T47D (cell line): ENCODE results near the gene TFF1.

ENCODE experiments used
- DNase-seq, 2 experiments: peaks; one replicate each; pipeline versions ENCODE4 v3.0.0 to v3.0.0-alpha.2; 2011 to 2012; ENCODE audit warnings: low read depth in 1 of 2, low spot score in 1 of 2
- JUND ChIP-seq: IDR thresholded peaks from 2 replicates; pipeline ENCODE4 v1.6.1; 2012; ENCODE audit warnings: low read depth
- in situ Hi-C: cut with HindIII; loops from 2 replicates; pipeline ENCODE4 v1.10.0; 2016; ENCODE audit warnings: low sequenced_read_pairs, low pct_unique_long_range_greater_than_20kb

TFF1 gene

GRCh38 chr21:42395905-42396651, 29.7 kb upstream of the TFF1 start, which contains the start of gene TMPRSS3:
Gene TMPRSS3 (minus strand): TSS chr21:42396052. CDS start chr21:42395417, 635 bp downstream.
- in situ Hi-C loops: no loop called here
- DNase-seq: peak; percentile 30 to 81

GRCh38 chr21:42395302-42395701, 29.0 kb upstream of the TFF1 start:
- TF ChIP-seq JUND: no peak
- in situ Hi-C loops: no loop called here
- no peak for DNase-seq

More at GRCh38 chr21:42395905-42396651, 29.7 kb upstream of the TFF1 start, which contains the start of gene TMPRSS3:
- no peak for TF ChIP-seq JUND

DNA sequence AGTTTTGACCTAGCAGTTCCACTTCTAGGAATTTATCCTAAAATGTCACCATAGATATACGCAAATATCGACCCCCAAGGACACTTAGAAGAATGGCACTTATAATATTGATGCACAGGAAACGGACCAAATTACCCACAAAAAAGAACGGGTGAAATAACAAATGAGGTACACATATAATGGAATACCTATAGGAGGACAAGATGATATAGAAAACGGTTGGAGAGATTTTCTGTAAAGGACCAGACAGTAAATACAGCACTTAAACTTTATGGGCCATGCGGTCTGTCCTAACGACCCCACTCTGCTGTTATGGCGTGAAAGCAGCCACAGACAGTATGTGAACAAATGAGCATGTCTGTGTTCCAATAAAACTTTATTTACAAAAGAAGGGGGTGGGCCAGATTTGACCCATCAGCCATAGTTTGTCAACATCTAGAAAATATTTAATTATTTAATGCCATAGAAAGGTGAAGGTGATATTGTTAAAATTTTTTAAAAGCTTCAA, 27.2 kb upstream of the TFF1 start:
- no peak for TF ChIP-seq JUND
- DNase-seq: no peak
- in situ Hi-C loops: no loop called here

DNA sequence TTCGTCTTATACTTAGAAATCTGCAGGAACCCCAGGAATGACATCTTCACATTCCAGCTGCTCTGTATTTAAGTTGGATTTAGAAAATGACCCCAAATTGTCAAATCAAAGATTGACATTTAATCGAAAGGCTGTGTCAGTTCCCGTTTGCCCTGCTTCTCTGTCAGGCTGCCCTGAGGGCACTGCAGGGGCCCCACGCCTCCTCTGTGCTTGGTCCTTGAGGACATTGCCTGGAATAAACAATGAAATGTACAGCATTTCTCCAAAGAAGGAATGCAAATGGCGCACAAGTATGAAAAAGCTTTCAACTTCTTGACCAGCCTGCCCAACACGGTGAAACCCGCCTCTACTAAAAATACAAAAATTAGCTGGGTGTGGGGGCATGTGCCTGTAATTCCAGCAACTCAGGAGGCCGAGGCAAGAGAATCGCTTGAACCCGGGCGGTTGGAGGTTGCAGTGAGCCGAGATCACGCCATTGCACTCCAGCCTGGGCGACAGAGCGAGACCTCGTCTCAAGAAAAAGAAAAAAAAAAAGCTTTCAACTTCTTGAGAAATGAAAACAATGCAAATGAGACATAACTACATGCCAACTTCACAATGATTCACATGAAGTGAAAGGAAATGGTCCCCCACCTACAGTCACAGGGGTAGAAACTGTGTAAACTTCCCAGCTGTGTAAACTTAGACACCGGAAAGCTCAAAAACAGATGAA, 26.6 kb upstream of the TFF1 start:
- TF ChIP-seq JUND: no peak
- no peak for DNase-seq
- in situ Hi-C loops: no loop called here

- no peak for TF ChIP-seq JUND
- DNase-seq: peak in 1 of 2 experiments; percentile 63
- in situ Hi-C loops: no loop called here
Observed at GRCh38 chr21:42391297-42391696, 25.0 kb upstream of the TFF1 start.

DNA sequence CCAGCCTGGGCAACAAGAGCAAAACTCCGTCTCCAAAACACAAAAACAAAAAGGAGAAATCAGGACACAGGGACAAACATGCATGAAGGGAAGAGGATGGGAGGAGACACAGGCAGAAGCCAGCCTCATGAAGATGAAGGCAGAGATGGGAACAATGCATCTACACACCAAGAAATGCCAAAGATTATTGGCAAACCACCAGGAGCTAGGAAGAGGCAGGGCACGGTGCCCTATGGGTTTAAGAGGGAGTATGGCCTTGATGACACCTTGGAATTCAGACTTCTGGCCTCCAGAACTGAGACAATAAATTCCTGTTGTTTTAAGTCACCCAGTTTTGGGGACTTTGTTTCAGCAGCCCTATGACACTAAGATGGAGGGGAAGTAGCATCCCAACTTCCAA, 24.4 kb upstream of the TFF1 start:
- in situ Hi-C loops: no loop called here
- no peak; the same call in 1 of the 2 replicates for TF ChIP-seq JUND
- DNase-seq: peak in 1 of 2 experiments; percentile 85

DNA sequence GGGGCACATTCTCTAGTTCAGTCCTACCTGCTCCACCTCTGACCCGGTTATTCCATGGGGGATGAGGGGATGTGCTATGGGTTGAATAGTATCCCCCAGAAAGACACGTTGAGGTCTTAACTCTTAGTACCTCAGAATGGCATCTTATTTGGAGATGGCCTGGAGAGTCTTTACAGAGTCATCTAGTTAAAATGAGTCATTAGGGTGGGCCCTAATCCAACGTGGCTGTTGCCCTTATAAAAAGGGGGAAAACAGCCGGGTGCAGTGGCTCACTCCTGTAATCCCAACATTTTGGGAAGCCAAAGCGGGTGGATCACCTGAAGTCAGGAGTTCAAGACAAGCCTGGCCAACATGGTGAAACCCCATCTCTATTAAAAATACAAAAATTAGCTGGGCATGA, 23.9 kb upstream of the TFF1 start:
- TF ChIP-seq JUND: no peak
- in situ Hi-C loops: no loop called here
- DNase-seq: no peak

DNA sequence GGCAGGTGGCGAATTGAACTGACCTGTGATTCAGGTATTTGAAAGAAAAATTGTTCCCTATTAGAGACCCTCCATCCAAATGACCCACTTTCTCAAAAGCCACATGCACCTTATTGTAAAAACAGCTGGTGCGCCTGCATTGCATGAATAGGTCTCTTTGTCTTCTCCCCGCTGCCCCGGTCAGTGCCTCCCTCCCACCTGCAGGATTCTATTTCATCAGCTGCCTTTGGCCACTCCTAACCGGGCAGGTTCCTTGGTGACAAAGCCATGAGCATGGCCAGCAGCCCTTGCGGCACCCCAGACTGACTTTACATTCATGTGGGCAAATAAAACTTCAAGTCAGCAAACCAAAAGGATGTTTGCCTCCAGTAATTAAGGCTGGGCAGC, 23.1 kb upstream of the TFF1 start:
- in situ Hi-C loops: no loop called here
- peak; percentile 40 to 87 for DNase-seq
- no peak for TF ChIP-seq JUND

DNA sequence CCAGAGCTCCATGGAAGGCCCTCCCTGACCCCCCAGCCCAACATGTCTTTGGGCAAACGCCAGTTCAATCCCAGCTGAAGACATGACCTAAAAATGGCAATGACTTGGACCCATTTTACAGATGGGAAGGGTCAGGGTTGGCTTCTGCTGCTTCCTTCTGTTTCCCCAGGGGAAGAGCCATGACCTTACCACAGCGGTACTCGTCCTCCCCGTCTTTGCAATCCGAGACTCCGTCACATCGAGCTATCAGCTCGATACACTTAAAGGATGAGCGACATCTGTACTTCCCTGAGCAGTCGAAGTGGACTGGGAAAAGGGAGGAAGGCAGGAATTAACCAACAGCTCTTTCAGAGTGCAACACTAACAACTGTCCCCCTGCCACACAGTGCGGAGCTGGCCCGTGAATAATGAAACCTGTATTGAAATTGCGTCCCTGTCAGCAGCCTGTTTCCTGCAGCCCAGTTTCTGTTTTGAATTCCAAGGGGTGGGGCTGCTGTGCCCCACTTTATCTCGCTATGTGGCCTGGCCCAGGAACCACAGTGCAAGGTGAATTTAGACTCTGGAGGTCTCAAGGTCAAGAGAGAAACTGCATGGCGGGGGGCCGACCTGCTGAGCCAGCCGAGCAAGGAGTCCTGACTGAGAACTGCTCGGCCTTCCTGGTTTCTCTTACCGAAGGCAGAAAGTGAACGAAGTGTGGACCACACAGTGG, 22.6 kb upstream of the TFF1 start:
- no peak for DNase-seq
- TF ChIP-seq JUND: no peak
- in situ Hi-C loops: no loop called here

DNA sequence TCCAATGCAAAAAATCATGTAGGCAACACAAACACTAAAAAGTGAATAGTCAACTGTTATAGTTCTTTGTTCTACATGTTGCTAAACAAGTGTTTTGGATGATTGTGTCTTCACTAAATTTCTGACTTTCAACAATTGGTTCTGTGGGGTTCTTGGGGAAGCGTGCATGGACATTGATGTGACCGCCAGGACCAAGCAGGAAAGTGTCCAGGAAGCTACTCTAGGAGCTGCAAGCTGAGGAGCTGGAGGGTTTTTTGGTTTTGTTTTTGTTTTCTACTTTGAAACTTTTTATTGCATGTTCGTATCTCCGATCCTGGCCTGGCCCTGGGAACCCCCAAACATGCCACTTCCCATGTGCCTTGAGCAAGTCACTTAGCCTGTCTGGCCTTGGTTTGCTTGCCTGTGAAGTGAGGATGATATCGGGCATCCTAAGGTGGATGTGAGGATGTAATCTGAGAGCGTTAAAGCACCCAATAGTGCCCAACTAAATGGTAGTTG, 21.6 kb upstream of the TFF1 start:
- DNase-seq: no peak
- in situ Hi-C loops: no loop called here
- no peak for TF ChIP-seq JUND

- TF ChIP-seq JUND: no peak
- DNase-seq: no peak
- in situ Hi-C loops: no loop called here
Observed at GRCh38 chr21:42387164-42387563, 20.8 kb upstream of the TFF1 start.

DNA sequence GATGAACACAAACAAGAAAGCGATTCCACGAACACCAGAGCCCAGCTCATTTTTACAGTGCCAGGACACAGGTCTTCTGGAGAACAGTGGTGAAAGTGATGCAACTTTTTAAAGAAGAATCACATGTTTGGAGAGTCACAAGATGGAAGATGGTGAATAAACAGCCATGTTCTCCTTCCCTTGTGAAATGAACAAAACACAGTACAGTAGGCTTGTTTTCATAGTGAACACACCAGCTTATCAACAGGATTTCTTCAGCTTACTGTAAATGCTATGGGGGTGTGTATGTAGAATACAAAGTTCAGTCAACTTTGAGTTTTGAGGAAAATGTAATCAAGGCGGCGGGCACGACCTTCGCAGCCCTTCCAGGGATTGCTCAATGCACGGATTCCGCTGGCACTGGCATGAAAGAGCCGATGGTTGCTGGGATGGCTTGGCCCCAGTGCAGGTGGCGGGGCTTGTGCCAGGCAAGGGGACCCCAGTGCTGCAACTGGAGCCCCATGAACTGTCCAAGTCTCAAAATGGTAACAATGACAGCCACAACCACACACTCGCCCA, 19.8 kb upstream of the TFF1 start:
- DNase-seq: no peak
- TF ChIP-seq JUND: no peak
- in situ Hi-C loops: no loop called here
